Measurements from ENCODE around the gene FGF12. TPM values are rescaled to one million over a fixed set of nuclear protein-coding genes. Genes with fewer than 3 reads are reported as not detected.

The FGF12 gene
- total RNA-seq, 1 donor from 2014 or later: 3.9 TPM

- Histone ChIP-seq H3K9me3 (no peaks in the 10 kb centered on the region), H3K4me3 (no peak overlapping the region), H3K36me3 (no peaks in the 10 kb centered on the region), H3K4me1 (no peaks in the 10 kb centered on the region), H3K27ac (no peak overlapping the region), H3K27me3 (ENCODE audit: low read depth) (no peaks in the 10 kb centered on the region)
- intact Hi-C loops (cut with DNase I): no loop called here
- TF ChIP-seq, protein P1, sequence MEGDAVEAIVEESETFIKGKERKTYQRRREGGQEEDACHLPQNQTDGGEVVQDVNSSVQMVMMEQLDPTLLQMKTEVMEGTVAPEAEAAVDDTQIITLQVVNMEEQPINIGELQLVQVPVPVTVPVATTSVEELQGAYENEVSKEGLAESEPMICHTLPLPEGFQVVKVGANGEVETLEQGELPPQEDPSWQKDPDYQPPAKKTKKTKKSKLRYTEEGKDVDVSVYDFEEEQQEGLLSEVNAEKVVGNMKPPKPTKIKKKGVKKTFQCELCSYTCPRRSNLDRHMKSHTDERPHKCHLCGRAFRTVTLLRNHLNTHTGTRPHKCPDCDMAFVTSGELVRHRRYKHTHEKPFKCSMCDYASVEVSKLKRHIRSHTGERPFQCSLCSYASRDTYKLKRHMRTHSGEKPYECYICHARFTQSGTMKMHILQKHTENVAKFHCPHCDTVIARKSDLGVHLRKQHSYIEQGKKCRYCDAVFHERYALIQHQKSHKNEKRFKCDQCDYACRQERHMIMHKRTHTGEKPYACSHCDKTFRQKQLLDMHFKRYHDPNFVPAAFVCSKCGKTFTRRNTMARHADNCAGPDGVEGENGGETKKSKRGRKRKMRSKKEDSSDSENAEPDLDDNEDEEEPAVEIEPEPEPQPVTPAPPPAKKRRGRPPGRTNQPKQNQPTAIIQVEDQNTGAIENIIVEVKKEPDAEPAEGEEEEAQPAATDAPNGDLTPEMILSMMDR (IDR thresholded peaks at IDR 0.05): no peak
- ATAC-seq (no peak), DNase-seq (no peak)
These were observed 87.4 kb downstream of the FGF12 start for GRCh38 chr3:192639987-192640386.

DNA sequence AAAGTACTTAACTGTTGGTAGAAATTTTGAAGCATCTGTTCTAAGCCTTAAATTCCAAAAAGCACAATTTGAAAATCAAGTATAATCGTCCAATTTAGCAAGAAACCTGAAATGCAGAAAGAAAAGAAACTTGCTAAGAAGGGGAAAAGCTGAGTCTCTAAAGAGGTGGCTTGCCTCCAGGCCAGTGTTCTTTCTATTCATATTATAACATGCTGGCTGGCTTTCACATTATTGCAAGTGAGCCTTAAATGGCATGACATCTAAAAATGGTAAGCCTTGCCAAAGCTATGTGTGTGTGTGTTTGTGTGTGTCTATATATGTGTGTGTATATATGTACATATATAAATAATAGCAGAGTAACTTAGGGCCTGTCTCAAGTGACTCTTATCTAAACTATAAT is 89.5 kb downstream of the FGF12 start:
- Histone ChIP-seq H3K9me3 (no peaks in the 10 kb centered on the region), H3K4me1 (no peaks in the 10 kb centered on the region), H3K27me3 (ENCODE audit: low read depth) (no peaks in the 10 kb centered on the region), H3K36me3 (no peaks in the 10 kb centered on the region), H3K27ac (no peak overlapping the region), H3K4me3 (no peak overlapping the region)
- no peak for DNase-seq
- no peak for ATAC-seq
- TF ChIP-seq, protein P1 (IDR thresholded peaks at IDR 0.05): no peak
- intact Hi-C loops (cut with DNase I): no loop called here

DNA sequence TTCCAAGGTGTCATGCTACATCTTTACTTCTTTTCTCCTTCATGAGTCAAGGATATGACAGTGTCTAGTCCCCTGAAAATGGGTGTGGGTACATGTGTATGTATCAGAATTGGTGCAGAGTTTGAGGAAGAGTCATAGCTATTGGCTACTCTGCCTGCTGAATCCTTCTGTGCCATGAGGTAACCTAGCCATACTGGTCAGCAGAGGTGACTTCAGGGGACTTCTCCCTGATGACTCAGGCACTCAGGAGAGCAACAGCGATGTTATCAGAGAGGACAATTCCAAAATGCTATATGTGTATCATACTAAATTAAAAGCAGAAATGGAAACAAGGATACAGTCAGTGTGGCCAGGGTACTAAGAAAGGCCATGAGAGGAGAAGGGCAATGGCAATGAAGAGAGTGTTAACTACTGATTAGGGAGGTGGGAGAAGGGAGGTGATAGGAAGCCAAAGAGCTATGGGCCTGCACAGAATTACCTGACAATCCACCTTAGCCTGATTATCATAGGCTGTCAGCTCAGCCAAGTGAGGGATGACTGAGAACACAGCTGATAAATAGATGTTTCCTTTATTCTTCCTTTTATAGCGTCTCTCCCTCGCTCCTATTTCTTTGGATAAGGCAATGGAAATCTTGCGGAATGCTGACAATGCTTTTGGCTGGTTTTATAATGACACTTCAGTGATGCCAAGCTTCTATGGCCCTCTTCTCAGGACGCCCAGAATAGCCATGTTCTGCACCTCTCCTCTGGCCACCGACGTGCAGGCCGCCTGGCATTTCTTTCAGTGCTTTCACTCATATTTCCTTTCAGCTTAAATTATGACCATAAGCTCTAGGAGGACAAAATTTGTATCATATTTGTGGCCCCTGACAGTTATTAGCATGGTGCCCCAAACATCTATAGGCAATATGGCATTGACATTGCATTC is 90.6 kb downstream of the FGF12 start:
- TF ChIP-seq, protein P1 (IDR thresholded peaks at IDR 0.05): no peak
- H3K27ac ChIP-seq: no peak overlapping the region
- no peak for ATAC-seq
- DNase-seq: no peak
- H3K27me3 ChIP-seq (ENCODE audit: low read depth): no peaks in the 10 kb centered on the region
- intact Hi-C loops (cut with DNase I): no loop called here
- no peaks in the 10 kb centered on the region for H3K4me1 ChIP-seq
- no peaks in the 10 kb centered on the region for H3K9me3 ChIP-seq
- H3K4me3 ChIP-seq: no peak overlapping the region
- no peaks in the 10 kb centered on the region for H3K36me3 ChIP-seq

GRCh38 chr3:192629429-192629828 is 97.9 kb downstream of the FGF12 start:
- intact Hi-C loops (cut with DNase I): no loop called here
- TF ChIP-seq, protein P1 (IDR thresholded peaks at IDR 0.05): no peak
- ATAC-seq: no peak
- Histone ChIP-seq H3K4me3 (no peak overlapping the region), H3K36me3 (no peaks in the 10 kb centered on the region), H3K27ac (no peak overlapping the region), H3K27me3 (ENCODE audit: low read depth) (no peaks in the 10 kb centered on the region), H3K9me3 (no peaks in the 10 kb centered on the region), H3K4me1 (no peaks in the 10 kb centered on the region)
- DNase-seq: no peak

GRCh38 chr3:192621909-192622308 is 105.4 kb downstream of the FGF12 start:
- no peak for ATAC-seq

More at GRCh38 chr3:192621909-192622308, 105.4 kb downstream of the FGF12 start:
- intact Hi-C loops (cut with DNase I): no loop called here
- DNase-seq: no peak
- TF ChIP-seq, protein P1 (IDR thresholded peaks at IDR 0.05): no peak
- H3K27me3 ChIP-seq (ENCODE audit: low read depth): no peaks in the 10 kb centered on the region
- no peaks in the 10 kb centered on the region for H3K36me3 ChIP-seq
- H3K9me3 ChIP-seq: no peaks in the 10 kb centered on the region
- H3K27ac ChIP-seq: no peak overlapping the region
- H3K4me3 ChIP-seq: no peak overlapping the region
- no peaks in the 10 kb centered on the region for H3K4me1 ChIP-seq
